IMR-90 (cell line): ENCODE measurements around the gene RYR2. TPM values are rescaled to one million over a fixed set of nuclear protein-coding genes. Genes with fewer than 3 reads are reported as not detected.

Source experiments
- ATAC-seq: fragments of 200-7000 bp; cut with Tn5 transposase; 2 replicates; pipeline ENCODE4 v1.9.1; 2020; ENCODE audit warnings: low read depth, mild to moderate bottlenecking, moderate library complexity
- BruUV-seq: library from RNA; stranded (reverse); fragments of 400-500 nt; replicated peaks from 2 replicates; lab custom pipeline; 2021; lab: Mats Ljungman, UMichigan
- CTCF ChIA-PET: fragments of 300-600 bp; formaldehyde crosslinking; extraction: SDS; loops from one replicate; lab custom pipeline; 2021; ENCODE audit warnings: antibody characterized with exemption; lab: Yijun Ruan, JAX
- POLR2A ChIA-PET: fragments of 300-600 bp; sonication (Branson Sonifier 250); formaldehyde crosslinking; loops from one replicate; lab custom pipeline; 2022; ENCODE audit warnings: antibody characterized with exemption; ENCODE audit not compliant: unreplicated experiment; lab: Charles Lee
- DNase-seq: peaks from one replicate; pipeline ENCODE4 v3.0.0; 2013
- H2AFZ ChIP-seq: replicated peaks from 2 replicates; pipeline ENCODE3; 2013; ENCODE audit warnings: low read length, mild to moderate bottlenecking; ENCODE audit not compliant: poor library complexity
- H2AK5ac ChIP-seq: 2 replicates; pipeline ENCODE4 v1.6.1; 2013; ENCODE audit warnings: low read depth, low read length, inconsistent platforms
- H2AK9ac ChIP-seq: replicated peaks from 2 replicates; pipeline ENCODE3; 2013; ENCODE audit warnings: mild to moderate bottlenecking, low read depth, low read length, moderate library complexity; ENCODE audit not compliant: poor library complexity
- H2BK120ac ChIP-seq: 2 replicates; pipeline ENCODE4 v1.6.1; 2013; ENCODE audit warnings: low read depth, low read length, inconsistent platforms
- H2BK15ac ChIP-seq: 3 replicates; pipeline ENCODE4 v1.6.1; 2013; ENCODE audit warnings: low read depth, low read length, inconsistent platforms
- H2BK20ac ChIP-seq: 2 replicates; pipeline ENCODE4 v1.6.1; 2013; ENCODE audit warnings: low read depth, mild to moderate bottlenecking, inconsistent platforms, low read length, moderate library complexity
- H2BK5ac ChIP-seq: 2 replicates; pipeline ENCODE4 v1.6.1; 2013; ENCODE audit warnings: mild to moderate bottlenecking, low read depth, low read length, inconsistent platforms; ENCODE audit not compliant: poor library complexity, severe bottlenecking
- H3K14ac ChIP-seq: replicated peaks from 2 replicates; pipeline ENCODE4 v1.6.1; 2013; ENCODE audit warnings: low read depth, low read length, inconsistent platforms
- H3K18ac ChIP-seq: 2 replicates; pipeline ENCODE4 v1.6.1; 2013; ENCODE audit warnings: low read depth, low read length, control low read depth
- H3K23ac ChIP-seq: 2 replicates; pipeline ENCODE4 v1.6.1; 2013; ENCODE audit warnings: low read depth, low read length, inconsistent platforms
- H3K27ac ChIP-seq: 2 replicates; pipeline ENCODE4 v1.5.1; 2013; ENCODE audit warnings: mild to moderate bottlenecking, control low read depth, low read length; ENCODE audit not compliant: insufficient read depth
- H3K27me3 ChIP-seq: 2 replicates; pipeline ENCODE4 v1.6.1; 2013; ENCODE audit warnings: low read length; ENCODE audit not compliant: control insufficient read depth, insufficient read depth
- H3K36me3 ChIP-seq: 2 replicates; pipeline ENCODE4 v1.6.1; 2013; ENCODE audit warnings: low read length, mixed read lengths; ENCODE audit not compliant: control insufficient read depth, insufficient read depth
- H3K4ac ChIP-seq: 2 replicates; pipeline ENCODE4 v1.6.1; 2013; ENCODE audit warnings: low read depth, low read length, inconsistent platforms
- H3K4me1 ChIP-seq: 2 replicates; pipeline ENCODE4 v1.6.1; 2013; ENCODE audit warnings: low read length, mixed read lengths; ENCODE audit not compliant: control insufficient read depth, insufficient read depth
- H3K4me2 ChIP-seq: 2 replicates; pipeline ENCODE4 v1.6.1; 2013; ENCODE audit warnings: low read depth, mild to moderate bottlenecking, control low read depth, low read length, moderate library complexity
- H3K4me3 ChIP-seq: 2 replicates; pipeline ENCODE4 v1.5.1; 2013; ENCODE audit warnings: low read depth, mild to moderate bottlenecking, control low read depth, low read length, moderate library complexity; ENCODE audit not compliant: insufficient read depth
- H3K56ac ChIP-seq: 2 replicates; pipeline ENCODE4 v1.6.1; 2013; ENCODE audit warnings: low read length, inconsistent platforms; ENCODE audit not compliant: insufficient read depth; ENCODE audit errors: extremely low read depth
- H3K79me1 ChIP-seq, 2 experiments: 2 replicates each; pipeline ENCODE4 v1.6.1; 2013; ENCODE audit warnings: low read length in 2 of 2, inconsistent platforms in 1 of 2, low read depth in 1 of 2
- H3K9ac ChIP-seq: 2 replicates; pipeline ENCODE4 v1.6.1; 2013; ENCODE audit warnings: low read depth, low read length, control low read depth
- H3K9me1 ChIP-seq: 2 replicates; pipeline ENCODE4 v1.6.1; 2013; ENCODE audit warnings: low read length, inconsistent platforms; ENCODE audit not compliant: insufficient read depth
- H3K9me3 ChIP-seq: 2 replicates; pipeline ENCODE4 v1.6.1; 2013; ENCODE audit warnings: low read length; ENCODE audit not compliant: control insufficient read depth, insufficient read depth
- H4K20me1 ChIP-seq: 2 replicates; pipeline ENCODE4 v1.6.1; 2013; ENCODE audit warnings: low read length, inconsistent platforms; ENCODE audit not compliant: insufficient read depth
- H4K5ac ChIP-seq: 2 replicates; pipeline ENCODE4 v1.6.1; 2013; ENCODE audit warnings: mild to moderate bottlenecking, low read depth, low read length, control low read depth
- H4K8ac ChIP-seq, 2 experiments: 2 replicates each; pipeline ENCODE4 v1.6.1; 2013; ENCODE audit warnings: low read depth in 2 of 2, low read length in 2 of 2, control low read depth in 1 of 2, inconsistent platforms in 1 of 2
- H4K91ac ChIP-seq: 2 replicates; pipeline ENCODE4 v1.6.1; 2013; ENCODE audit warnings: low read depth, low read length, inconsistent platforms; ENCODE audit not compliant: insufficient read depth
- MAFK ChIP-seq: IDR thresholded peaks from 2 replicates; pipeline ENCODE4 v1.6.1; 2012; ENCODE audit warnings: low read depth, low read length, improper control_type of control experiment
- MAZ ChIP-seq: IDR thresholded peaks from 2 replicates; pipeline ENCODE4 v1.6.1; 2012; ENCODE audit warnings: low read depth, mild to moderate bottlenecking, low read length, improper control_type of control experiment, moderate library complexity, borderline replicate concordance
- NFE2L2 ChIP-seq: fragments of 150-350 bp; IDR thresholded peaks from 2 replicates; pipeline ENCODE4 v1.6.1; 2016; ENCODE audit warnings: low read depth, mild to moderate bottlenecking, low read length
- POLR2A ChIP-seq: IDR thresholded peaks from 2 replicates; pipeline ENCODE4 v1.6.1; 2012; ENCODE audit warnings: mild to moderate bottlenecking, low read depth, low read length
- SMC3 ChIP-seq: fragments of 150-350 bp; IDR thresholded peaks from 2 replicates; pipeline ENCODE4 v1.6.1; 2016; ENCODE audit warnings: low read depth, mild to moderate bottlenecking, antibody characterized with exemption, low read length, moderate library complexity
- WGBS, 2 experiments: methylation state at CpG; one replicate each; pipeline versions ENCODE4 v1.1.5 to v1.1.7; 2013; ENCODE audit warnings: missing lambda C conversion rate in 2 of 2; ENCODE audit not compliant: insufficient read length in 1 of 2; ENCODE audit errors: extremely low coverage in 2 of 2; 5-methylcytosine and 5-hydroxymethylcytosine counted together
- dilution Hi-C: fragments of 300-500 bp; cut with HindIII; formaldehyde crosslinking; loops from one replicate; pipeline ENCODE4 v1.14.3; 2018; ENCODE audit warnings: low sequenced_read_pairs; ENCODE audit not compliant: unreplicated experiment
- in situ Hi-C: fragments of 300-500 bp; cut with MboI; formaldehyde crosslinking; loops from 3 replicates; pipeline ENCODE4 v1.14.3; 2019; ENCODE audit warnings: low sequenced_read_pairs, inconsistent platforms, mixed read lengths
- intact Hi-C: fragments of 100-400 bp; cut with micrococcal nuclease; formaldehyde crosslinking; loops from 2 replicates; pipeline ENCODE4 v1.10.0; 2022
- polyA plus RNA-seq, 3 experiments: library from polyadenylated mRNA; depleted of rRNA; stranded (reverse); fragments of >200 nt; gene quantifications; 2 replicates each; pipeline ENCODE4 v1.2.3, GENCODE V29; 2012; ENCODE audit warnings: low replicate concordance in 1 of 3
- total RNA-seq: library from RNA; depleted of rRNA; stranded (reverse); fragments of >200 nt; gene quantifications from 2 replicates; pipeline ENCODE4 v1.2.3, GENCODE V29; 2012
- TF ChIP-seq, protein P1 (sequence below): fragments of 150-350 bp; IDR thresholded peaks from 2 replicates; pipeline ENCODE4 v1.6.1; 2017; ENCODE audit warnings: mild to moderate bottlenecking, antibody characterized with exemption, low read length, low read depth

Gene RYR2
- total and polyA plus RNA-seq, 2 of the 4 experiments (the other 2 are of a cell fraction) = not detected

DNA sequence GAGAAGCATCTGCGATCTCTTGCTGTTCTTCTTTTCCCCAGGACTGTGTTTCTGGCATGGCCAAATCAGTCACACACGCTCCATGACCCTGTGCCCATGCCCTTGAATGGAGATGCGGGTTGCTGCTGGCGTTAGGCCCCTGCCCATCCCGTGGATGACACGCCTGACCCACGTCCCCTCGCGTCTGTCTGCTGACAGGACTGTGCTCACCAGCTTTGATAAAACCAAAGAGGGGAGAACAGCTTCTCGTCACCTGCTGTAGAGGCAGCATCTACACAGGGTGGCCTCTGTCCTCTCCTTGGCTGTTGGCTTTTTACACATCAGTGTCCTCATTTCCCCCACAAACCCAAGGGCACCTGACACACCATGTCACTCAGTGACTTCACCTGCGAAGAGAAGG lies 44.6 kb upstream of the RYR2 start:
- H2BK5ac ChIP-seq = no peak overlapping the region
- no TSS peak for BruUV-seq
- H3K4me2 ChIP-seq = no peak overlapping the region
- no peak overlapping the region for H3K56ac ChIP-seq
- peaks cover 37% of the 10 kb centered on the region for H3K9me3 ChIP-seq
- H2BK15ac ChIP-seq = no peak overlapping the region
- H2AFZ ChIP-seq = no peak overlapping the region
- H3K18ac ChIP-seq = no peak overlapping the region
- in situ Hi-C loops (no loop called here), intact Hi-C loops (no loop called here), dilution Hi-C loops (no loop called here)
- no peak overlapping the region for H4K8ac ChIP-seq
- H3K4me1 ChIP-seq = no peaks in the 10 kb centered on the region
- WGBS, 2 experiments = 80% methylated on average over 1 of the region's 11 CpGs; no CpG with 5 or more reads in 1 of the 2 experiments
- no peaks in the 10 kb centered on the region for H3K27me3 ChIP-seq
- no peaks in the 10 kb centered on the region for H3K36me3 ChIP-seq
- DNase-seq = no peak
- H4K5ac ChIP-seq = no peak overlapping the region
- H4K91ac ChIP-seq = no peak overlapping the region
- no peak overlapping the region for H2BK20ac ChIP-seq
- no peak overlapping the region for H2AK9ac ChIP-seq
- H3K27ac ChIP-seq = no peak overlapping the region
- no peaks in the 10 kb centered on the region for H3K79me1 ChIP-seq
- ChIA-PET CTCF (no interaction called here), POLR2A (no interaction called here)
- H2BK120ac ChIP-seq = no peak overlapping the region
- H2AK5ac ChIP-seq = no peak overlapping the region
- H3K14ac ChIP-seq = no peak overlapping the region
- no peaks in the 10 kb centered on the region for H4K20me1 ChIP-seq
- H3K23ac ChIP-seq = no peak overlapping the region
- H3K9me1 ChIP-seq = no peaks in the 10 kb centered on the region
- TF ChIP-seq POLR2A = no peak
- TF ChIP-seq MAFK = no peak
- TF ChIP-seq, protein P1, sequence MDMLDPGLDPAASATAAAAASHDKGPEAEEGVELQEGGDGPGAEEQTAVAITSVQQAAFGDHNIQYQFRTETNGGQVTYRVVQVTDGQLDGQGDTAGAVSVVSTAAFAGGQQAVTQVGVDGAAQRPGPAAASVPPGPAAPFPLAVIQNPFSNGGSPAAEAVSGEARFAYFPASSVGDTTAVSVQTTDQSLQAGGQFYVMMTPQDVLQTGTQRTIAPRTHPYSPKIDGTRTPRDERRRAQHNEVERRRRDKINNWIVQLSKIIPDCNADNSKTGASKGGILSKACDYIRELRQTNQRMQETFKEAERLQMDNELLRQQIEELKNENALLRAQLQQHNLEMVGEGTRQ = no peak
- no peak for TF ChIP-seq SMC3
- TF ChIP-seq NFE2L2 = no peak
- TF ChIP-seq MAZ = no peak
- ATAC-seq = no peak
- H3K9ac ChIP-seq = no peak overlapping the region
- no peak overlapping the region for H3K4me3 ChIP-seq
- no peak overlapping the region for H3K4ac ChIP-seq
